ENCODE measurements around the gene PEX5L.

PEX5L gene

DNA sequence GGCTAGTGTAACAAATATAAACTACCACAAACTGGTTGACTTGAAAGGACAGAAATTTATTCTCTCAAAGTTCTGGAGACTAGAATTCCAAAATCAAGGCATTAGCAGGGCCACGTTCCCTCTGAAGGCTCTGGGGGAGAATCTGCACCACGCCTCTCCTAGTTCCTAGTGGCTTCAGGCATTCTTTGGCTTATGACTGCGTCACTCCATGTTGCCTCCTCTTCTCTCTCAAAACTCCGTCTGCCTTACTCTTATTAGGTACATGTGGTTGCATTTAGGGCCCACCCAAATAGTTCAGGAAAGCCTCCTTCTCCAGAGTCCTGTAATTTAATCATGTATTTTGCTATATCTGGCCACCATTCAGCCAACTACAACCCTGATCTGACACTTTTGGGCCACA is 174.8 kb downstream of the PEX5L start:
- Histone ChIP-seq H3K36me3 (replicated peaks; ENCODE audit: low read depth, low read length) (no peaks in the 10 kb centered on the region), H3K9ac (ENCODE audit: low read length) (no peak overlapping the region), H3K27ac (ENCODE audit: low read length) (no peak overlapping the region), H4K20me1 (ENCODE audit: insufficient read depth, low read length) (no peaks in the 10 kb centered on the region), H3K79me2 (ENCODE audit: low read length) (no peaks in the 10 kb centered on the region), H3K4me1 (ENCODE audit: low read length) (no peaks in the 10 kb centered on the region), H3K4me3 (ENCODE audit: low read length) (no peak overlapping the region), H3K9me3 (ENCODE audit: insufficient read depth, low read length) (no peaks in the 10 kb centered on the region), H3K4me2 (ENCODE audit: low read length) (no peak overlapping the region), H2AFZ (ENCODE audit: low read depth, low read length) (no peak overlapping the region), H3K27me3 (ENCODE audit: low read depth, low read length) (no peaks in the 10 kb centered on the region)
- TF ChIP-seq EZH2phosphoT487 (IDR thresholded peaks at IDR 0.05; ENCODE audit: low read depth) = no peak
- no peak for TF ChIP-seq CTCF (IDR thresholded peaks at IDR 0.05; ENCODE audit: low read depth, low read length)

GRCh38 chr3:179861292-179861691 is 175.4 kb downstream of the PEX5L start:
- no peaks in the 10 kb centered on the region for H3K4me1 ChIP-seq (ENCODE audit: low read length)
- no peak for TF ChIP-seq CTCF (IDR thresholded peaks at IDR 0.05; ENCODE audit: low read depth, low read length)
- no peak for TF ChIP-seq EZH2phosphoT487 (IDR thresholded peaks at IDR 0.05; ENCODE audit: low read depth)
- H3K4me2 ChIP-seq (ENCODE audit: low read length) = no peak overlapping the region
- H3K4me3 ChIP-seq (ENCODE audit: low read length) = no peak overlapping the region
- H2AFZ ChIP-seq (ENCODE audit: low read depth, low read length) = no peak overlapping the region
- no peaks in the 10 kb centered on the region for H3K9me3 ChIP-seq (ENCODE audit: insufficient read depth, low read length)
- no peaks in the 10 kb centered on the region for H3K79me2 ChIP-seq (ENCODE audit: low read length)
- no peaks in the 10 kb centered on the region for H3K27me3 ChIP-seq (ENCODE audit: low read depth, low read length)
- H4K20me1 ChIP-seq (ENCODE audit: insufficient read depth, low read length) = no peaks in the 10 kb centered on the region
- H3K27ac ChIP-seq (ENCODE audit: low read length) = no peak overlapping the region
- H3K9ac ChIP-seq (ENCODE audit: low read length) = no peak overlapping the region
- H3K36me3 ChIP-seq (replicated peaks; ENCODE audit: low read depth, low read length) = no peaks in the 10 kb centered on the region

DNA sequence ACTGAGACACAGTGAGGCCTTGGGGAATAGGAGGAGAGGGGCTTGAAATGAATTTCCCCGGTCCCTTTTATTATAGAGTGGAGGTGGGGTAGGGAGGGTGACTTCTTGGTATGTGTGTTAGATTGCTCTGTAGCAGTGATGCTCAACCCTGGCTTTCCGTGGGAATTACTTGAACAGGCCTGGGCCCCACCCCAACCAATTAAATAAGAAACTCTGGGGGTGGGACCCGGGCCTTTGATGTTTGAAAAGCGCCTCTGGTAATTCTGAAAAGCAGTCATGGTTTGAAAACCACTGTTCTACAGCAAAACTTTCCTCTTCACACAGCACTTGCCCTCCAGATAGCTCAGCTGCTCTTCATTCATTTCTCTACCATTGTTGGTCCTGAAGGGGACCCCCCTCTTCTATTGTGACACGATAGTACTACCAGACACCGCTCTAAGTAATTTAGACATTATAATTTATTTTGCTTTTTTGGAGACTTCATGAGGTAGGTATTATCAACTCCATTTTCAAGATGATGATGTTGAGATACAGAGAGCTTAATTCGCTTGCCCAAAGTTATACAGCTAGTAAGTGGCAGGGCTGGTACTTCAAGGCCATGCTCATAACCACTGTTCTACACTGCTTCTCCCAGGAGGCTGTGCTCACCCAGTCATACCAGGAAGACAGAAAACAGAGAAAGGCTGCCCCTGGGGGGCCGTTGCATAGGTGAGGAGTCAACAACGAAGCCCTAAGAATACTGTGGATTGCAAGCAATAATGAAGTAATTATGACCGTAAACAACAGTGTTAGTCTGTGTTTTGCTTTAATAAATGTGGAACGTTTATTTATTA is 176.2 kb downstream of the PEX5L start:
- Histone ChIP-seq H3K4me3 (ENCODE audit: low read length) (no peak overlapping the region), H3K9me3 (ENCODE audit: insufficient read depth, low read length) (no peaks in the 10 kb centered on the region), H3K4me2 (ENCODE audit: low read length) (no peak overlapping the region), H3K4me1 (ENCODE audit: low read length) (no peaks in the 10 kb centered on the region), H2AFZ (ENCODE audit: low read depth, low read length) (no peak overlapping the region), H3K9ac (ENCODE audit: low read length) (no peak overlapping the region), H3K27me3 (ENCODE audit: low read depth, low read length) (no peaks in the 10 kb centered on the region), H3K36me3 (replicated peaks; ENCODE audit: low read depth, low read length) (no peaks in the 10 kb centered on the region), H3K27ac (ENCODE audit: low read length) (no peak overlapping the region), H4K20me1 (ENCODE audit: insufficient read depth, low read length) (no peaks in the 10 kb centered on the region), H3K79me2 (ENCODE audit: low read length) (no peaks in the 10 kb centered on the region)
- TF ChIP-seq EZH2phosphoT487 (IDR thresholded peaks at IDR 0.05; ENCODE audit: low read depth) (no peak), CTCF (IDR thresholded peaks at IDR 0.05; ENCODE audit: low read depth, low read length) (no peak)

GRCh38 chr3:179853176-179853575 is 183.6 kb downstream of the PEX5L start:
- no peak overlapping the region for H3K4me2 ChIP-seq (ENCODE audit: low read length)
- H2AFZ ChIP-seq (ENCODE audit: low read depth, low read length) = no peak overlapping the region

More at GRCh38 chr3:179853176-179853575, 183.6 kb downstream of the PEX5L start:
- no peak overlapping the region for H3K4me3 ChIP-seq (ENCODE audit: low read length)
- H3K79me2 ChIP-seq (ENCODE audit: low read length) = no peaks in the 10 kb centered on the region
- no peaks in the 10 kb centered on the region for H3K9me3 ChIP-seq (ENCODE audit: insufficient read depth, low read length)
- no peaks in the 10 kb centered on the region for H3K27me3 ChIP-seq (ENCODE audit: low read depth, low read length)
- H3K4me1 ChIP-seq (ENCODE audit: low read length) = no peaks in the 10 kb centered on the region
- no peaks in the 10 kb centered on the region for H4K20me1 ChIP-seq (ENCODE audit: insufficient read depth, low read length)
- no peaks in the 10 kb centered on the region for H3K36me3 ChIP-seq (replicated peaks; ENCODE audit: low read depth, low read length)
- H3K9ac ChIP-seq (ENCODE audit: low read length) = no peak overlapping the region
- TF ChIP-seq CTCF (IDR thresholded peaks at IDR 0.05; ENCODE audit: low read depth, low read length) (no peak), EZH2phosphoT487 (IDR thresholded peaks at IDR 0.05; ENCODE audit: low read depth) (no peak)
- no peak overlapping the region for H3K27ac ChIP-seq (ENCODE audit: low read length)

Measured in OCI-LY3 (cell line).